HG03135 (cell line): ENCODE data around the gene SCGB1A1.
"Not testable (repeated sequence)": the region's sequence is repeated elsewhere in the genome, so short reads cannot be mapped to it uniquely, and the experiment has no call there.

Experiments used
- ATAC-seq: cut with Tn5 transposase; IDR thresholded peaks from one replicate; pipeline ENCODE4 v1.9.1; 2021; ENCODE audit warnings: mild to moderate bottlenecking, moderate library complexity; ENCODE audit not compliant: unreplicated experiment

The SCGB1A1 gene

DNA sequence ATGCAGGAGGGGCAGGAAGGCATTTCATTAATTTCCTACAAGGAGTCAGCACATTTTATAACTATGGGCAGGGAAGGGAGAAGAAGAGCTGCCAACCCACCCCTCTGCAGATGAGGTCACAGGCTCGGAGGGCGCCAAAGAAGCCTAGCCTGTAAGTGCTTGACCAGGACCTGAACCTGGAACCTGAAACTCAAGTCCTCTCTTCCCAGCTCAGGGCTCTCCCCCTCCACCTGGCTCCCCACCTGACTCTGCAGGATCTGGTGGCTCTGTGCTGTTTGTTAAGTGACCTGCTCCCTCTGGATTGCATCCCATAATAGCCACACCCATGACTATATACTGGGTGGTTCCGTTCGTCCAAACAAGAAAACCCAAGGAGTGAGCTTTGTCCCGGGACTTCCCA lies 27.3 kb downstream of the SCGB1A1 start:
- ATAC-seq: no peak

DNA sequence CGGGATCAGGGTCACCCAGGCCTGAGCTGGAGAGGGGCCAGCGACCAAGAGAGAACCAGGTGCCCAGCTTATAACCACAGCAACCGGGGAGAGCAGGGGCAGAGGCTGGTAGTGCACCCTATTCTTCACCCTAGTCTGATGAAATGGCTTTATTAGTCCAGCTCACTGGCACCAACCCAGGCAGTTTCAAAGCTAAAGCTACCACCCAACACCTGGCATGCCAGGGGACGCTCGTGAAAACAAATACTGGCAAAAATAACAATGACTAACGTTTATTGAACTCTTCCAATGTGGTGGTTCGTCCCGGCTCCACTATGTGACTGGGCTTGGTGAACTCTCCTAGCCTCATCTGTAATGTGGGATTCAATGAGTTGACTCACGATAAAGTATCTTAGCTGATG lies 30.6 kb downstream of the SCGB1A1 start:
- no peak for ATAC-seq

DNA sequence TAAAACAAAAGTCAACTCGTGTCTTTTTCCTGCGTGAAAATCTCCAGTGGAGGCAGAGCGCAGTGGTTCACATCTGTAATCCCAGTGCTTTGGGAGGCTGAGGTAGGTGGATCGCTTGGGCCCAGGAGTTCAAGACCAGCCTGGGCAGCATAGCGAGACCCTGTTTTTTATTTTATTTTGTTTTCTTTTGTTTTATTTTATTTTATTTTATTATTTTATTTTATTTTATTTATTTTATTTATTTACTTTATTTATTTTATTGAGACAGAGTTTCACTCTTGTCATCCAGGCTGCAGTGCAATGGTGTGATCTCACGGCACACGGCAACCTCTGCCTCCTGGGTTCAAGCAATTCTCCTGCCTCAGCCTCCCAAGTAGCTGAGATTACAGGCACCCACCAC lies 31.1 kb downstream of the SCGB1A1 start:
- not testable (repeated sequence) for ATAC-seq

DNA sequence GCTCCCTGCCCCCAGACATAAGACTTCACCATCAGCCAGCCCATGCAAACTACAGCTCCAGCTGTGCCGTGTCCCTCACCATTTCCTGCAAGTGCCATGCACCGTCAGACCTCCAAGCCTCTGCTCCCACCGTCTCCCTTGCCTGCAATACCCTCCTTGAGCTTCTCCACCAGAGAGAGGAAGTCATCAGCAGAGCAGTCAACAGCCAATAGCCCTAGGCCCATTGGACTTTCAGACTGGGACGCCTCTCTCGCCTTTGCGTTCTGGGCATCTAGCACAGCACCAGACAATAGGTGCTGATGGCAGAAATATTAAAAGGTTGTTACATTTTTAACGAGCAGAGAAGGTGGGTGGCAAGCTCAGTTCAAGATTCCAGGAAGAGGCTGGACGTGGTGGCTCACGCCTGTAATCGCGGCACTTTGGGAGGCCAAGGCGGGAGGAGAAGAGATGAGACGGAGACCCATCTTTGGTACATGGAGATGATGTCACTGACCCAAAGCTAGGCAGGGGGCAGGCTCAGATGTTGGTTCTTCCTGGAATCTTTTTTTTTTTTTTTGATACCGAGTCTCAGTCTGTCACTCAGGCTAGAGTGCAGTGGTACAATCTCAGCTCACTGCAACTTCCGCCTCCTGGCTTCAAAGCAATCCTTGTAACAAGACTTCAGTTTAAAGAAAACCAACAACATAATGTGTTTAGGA lies 31.9 kb downstream of the SCGB1A1 start:
- no peak for ATAC-seq

DNA sequence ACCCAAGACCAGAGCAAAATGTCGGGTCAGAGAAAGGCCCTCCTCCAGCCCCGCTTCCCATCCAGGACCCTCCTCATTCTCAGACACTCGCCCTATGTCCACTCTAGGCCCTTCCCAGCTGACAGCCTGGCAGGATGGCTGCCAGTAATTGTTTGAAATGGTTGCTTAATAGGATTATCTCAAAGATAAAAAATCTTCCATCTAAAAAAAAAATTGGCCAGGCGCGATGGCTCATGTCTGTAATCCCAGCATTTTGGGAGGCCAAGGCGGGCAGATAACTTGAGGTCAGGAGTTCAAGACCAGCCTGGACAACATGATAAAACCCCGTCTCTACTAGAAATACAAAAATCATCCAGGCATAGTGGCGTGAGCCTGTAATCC lies 32.4 kb downstream of the SCGB1A1 start:
- no peak for ATAC-seq

DNA sequence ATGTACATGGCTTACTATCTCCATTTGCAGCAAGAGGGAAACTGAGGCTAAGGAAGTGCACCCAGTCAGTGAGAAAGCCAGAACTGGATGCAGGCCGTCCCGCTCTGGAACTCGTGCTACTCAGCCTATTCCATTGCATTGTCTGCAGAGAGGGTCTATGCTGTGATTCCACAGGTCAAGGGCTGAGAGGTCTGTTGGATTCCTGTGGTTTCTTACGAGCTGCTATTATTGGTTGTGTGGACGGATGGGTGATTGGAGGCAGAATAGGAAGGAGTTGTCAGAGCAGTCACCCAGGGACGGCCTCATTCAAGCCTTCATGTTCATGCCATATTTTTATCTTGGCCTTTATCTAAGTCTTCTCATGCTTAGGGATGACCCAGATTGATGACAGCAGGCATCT lies 33.4 kb downstream of the SCGB1A1 start:
- ATAC-seq: no peak

DNA sequence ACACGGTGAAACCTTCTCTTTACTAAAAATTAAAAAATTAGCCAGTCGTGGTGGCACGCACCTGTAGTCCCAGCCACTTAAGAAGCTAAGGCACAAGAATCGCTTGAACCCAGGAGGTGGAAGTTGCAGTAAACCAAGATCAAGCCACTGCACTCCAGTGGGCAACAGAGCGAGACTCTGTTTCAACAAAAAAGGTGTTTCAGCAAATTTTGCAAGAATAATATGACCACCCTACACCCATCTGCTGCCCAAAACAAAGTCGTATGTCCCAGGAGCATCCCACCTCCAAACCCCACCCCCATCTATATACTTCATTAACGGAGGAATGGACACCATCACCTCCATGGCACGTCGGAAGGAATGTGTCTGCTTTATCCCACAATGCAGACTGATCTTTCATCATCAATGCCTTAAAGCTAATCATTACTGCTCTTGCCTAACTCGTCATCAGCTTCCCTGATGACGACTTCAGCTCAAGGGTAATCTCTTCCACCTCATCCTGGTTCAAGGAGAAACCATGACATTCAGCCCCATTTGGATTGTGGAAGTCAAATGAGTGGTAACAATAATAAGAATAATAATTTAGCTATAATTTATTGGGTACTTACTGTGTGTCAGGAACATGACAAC lies 34.1 kb downstream of the SCGB1A1 start:
- ATAC-seq: no peak

DNA sequence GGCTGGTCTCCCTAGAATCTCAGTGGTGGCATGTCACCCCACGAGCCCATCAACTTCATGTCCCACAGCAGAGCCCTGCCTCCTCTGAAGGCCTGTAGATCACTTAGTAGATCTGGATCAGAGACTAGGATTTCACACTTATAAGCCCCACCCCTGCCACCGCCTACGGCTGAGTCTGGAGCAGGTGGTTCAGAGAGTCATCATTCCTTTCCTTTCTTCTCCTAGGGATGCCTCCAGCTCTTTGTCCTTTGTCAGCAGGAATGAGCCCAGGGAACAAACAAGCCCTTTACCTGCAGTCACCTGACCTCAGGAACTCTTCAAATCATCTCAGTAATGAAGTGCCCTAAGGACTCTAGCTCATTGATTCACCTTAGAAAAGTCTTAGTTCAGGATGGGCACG lies 37.8 kb downstream of the SCGB1A1 start:
- ATAC-seq: no peak

DNA sequence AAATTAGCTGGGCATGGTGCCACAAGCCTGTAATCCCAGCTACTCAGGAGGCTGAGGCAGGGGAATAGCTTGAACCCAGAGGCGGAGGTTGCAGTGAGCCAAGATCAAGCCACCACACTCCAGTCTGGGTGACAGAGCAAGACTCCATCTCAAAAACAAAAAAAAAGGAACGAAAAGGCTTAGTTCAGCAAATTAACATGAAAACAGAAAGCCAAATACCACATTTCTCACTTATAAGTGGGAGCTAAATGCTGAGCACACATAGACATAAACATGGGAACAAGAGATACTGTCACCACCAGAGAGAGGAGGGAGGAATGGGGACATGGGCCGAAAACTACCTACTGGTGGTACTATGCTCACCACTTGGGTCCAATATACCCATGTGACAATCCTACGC lies 38.6 kb downstream of the SCGB1A1 start:
- ATAC-seq: no peak

DNA sequence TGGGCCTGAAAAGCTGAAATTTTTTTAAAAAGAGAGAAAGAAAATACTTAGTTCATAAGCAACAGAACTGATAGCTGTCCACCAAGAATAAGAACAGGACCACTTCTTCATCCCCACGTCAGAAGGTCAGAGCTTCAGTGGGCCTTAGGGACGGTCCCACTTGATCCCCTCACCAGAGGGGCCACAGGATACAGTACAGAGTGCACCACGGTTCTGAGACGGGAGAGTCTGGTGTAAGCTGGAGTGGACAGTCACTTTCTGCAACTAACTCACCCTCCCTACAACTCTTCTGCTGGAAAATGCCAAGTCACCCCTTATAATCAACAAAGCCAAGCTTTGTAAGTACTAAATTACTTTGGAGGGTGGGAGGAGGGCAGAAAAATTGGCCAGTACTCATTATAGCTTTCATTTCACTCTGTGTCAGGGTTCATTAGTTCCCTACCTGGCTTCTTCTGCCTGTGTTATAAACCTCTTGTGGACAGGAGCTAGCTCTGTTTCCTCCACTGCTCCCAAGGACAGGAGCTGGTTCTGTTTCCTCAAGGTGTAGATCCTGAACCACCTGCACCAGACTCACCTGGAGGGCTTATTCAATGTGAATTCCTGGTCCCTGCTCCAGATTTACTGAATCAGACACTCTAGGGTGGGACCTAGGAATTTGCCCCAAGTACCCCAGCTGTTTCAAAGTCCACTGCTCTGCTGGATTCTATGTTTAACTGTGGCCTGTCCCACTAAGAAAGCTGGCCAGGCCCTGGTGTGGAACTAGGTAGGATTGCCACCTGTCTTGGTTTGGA lies 39.6 kb downstream of the SCGB1A1 start:
- no peak for ATAC-seq

DNA sequence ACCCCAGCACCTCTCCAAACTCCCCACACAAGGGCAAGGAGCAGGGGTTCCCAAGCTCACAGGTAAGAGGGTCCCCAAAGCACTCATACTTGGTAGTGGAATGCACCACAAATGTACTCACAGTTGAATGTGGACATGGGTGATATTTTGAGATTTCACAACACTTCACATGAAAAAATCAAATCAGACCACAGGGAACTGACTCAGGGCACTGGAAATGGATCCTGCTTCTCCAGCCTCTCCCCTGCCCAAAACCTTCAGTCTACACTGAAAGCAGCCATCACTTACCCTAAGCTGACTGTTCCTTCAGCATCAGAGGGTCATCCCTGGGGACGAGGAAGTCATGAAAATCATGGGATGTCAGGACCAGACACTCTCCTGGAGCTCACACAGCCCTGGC lies 40.2 kb downstream of the SCGB1A1 start:
- ATAC-seq: no peak

DNA sequence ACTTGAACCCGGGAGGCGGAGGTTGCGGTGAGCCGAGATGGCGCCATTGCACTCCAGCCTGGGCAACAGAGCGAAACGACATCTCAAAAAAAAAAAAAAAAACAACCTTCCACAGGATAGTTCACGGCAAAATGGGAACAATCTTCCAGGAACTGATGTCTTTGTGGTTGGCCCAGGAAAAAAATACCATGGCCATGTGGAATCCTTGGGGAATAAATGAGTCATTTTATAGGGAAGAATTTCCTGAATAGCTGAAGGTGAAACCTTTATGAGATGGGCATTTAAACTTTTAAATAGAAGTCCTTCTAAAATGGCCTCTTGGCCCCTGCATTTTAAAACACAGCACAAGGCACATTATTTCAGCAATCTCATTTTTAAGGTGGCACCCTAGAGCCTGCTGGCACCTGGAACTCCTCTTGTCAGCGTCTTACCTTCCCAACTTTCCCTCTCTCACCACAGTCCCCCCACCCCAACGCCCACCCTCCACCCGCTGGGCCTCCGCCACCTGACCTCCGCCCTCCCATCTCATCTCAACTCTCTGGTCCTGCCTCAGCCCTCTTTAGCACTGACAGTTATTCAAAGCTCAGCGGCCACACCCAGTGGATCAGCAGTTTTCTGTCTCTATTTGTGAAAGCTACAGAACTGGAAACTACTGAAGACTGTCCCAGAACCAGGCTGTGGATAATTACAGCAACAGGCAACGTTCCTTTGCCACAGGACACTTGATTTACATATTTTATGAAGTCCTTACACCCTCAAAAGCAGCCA lies 43.1 kb downstream of the SCGB1A1 start:
- no peak for ATAC-seq

DNA sequence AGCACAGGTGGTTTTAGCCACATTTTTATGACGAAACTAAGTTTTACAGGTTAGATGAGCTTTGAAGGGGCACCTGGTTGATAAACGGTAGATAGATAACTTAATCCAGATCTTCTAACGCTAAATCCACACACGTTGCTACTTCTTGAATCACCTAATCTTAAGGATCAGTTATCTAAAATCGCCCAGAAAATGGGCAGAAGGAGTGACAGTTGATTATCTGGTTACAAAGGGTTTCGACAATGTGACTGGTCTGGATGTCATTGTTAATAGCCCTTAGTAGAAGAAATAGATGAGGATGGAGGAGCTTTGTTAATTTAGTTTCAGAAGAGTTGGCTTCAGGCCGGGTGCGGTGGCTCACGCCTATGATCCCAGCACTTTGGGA lies 43.7 kb downstream of the SCGB1A1 start:
- no peak for ATAC-seq

DNA sequence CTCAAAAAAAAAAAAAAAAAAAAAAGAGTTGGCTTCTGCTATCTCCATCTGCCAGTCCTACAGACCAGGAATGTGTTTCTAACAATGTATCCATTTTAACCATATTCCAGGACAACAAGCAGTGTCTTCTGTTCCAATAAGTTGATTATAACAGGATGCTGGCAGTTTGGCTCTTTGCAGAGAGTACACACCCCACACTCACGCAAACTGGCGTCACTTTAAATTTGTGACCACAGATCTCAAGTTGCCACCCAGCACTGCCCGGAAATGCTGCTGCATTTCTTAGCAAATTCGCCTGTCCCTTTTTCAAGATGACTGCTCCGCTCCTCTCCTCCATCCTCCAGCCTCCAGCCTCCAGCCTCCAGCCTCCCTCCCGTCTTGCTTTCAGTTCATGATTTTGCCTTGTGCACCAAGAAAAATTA lies 44.3 kb downstream of the SCGB1A1 start:
- no peak for ATAC-seq

DNA sequence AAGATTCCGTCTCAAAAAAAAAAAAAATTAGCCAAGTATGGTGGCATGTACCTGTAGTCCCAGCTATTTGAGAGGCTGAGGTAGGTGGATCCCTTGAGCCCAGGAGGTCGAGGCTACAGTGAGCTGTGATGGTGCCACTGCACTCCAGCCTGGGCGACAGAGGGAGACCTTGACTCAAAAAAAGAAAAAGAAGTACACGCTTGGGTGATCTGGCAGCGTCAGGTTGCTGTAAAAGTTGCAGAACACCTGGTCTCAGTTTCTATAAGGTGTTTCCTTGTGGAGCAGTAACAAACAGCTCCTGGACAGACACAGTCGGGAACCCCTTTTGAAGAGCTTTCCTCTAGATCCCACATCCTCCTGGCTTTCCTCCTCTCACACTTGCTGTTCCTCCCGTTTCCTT lies 45.8 kb downstream of the SCGB1A1 start:
- no peak for ATAC-seq

DNA sequence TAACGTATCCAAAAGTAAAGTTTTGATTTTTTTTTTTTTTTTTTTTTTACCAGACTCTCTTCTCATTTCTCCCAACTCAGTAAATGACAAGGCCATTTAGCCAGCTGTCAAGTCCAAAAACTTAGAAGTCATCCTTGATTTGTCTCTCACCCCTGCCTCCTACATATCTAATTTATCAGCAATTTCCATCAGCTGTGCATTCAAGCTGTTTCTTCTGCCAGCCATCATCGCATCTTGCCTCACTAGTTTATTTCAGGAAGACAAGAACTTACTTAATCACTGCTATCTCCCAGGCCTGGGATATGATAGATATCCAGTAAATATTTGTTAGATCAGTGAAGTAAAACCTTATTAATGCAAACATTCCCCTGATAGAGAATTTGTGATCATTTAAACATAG lies 47.6 kb downstream of the SCGB1A1 start:
- no peak for ATAC-seq

DNA sequence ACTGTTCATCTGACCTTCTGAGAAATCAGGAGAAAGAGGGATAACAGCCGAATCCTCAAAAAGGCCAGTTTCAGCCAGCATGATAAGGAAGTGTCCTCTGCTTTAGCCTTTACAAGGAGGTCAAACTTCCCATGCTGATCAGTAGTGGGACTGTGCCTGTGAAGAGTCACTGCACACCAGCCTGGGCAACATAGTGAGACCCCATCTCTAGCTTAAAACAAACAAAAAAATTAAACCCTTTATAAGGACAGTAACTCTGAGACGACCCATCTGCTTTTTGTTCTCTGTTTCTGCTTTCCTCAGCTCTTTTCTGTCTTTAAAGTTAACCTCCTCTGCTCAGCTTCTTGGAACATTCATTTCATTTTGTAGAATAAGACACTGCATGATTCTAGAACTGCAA lies 49.7 kb downstream of the SCGB1A1 start:
- no peak for ATAC-seq

DNA sequence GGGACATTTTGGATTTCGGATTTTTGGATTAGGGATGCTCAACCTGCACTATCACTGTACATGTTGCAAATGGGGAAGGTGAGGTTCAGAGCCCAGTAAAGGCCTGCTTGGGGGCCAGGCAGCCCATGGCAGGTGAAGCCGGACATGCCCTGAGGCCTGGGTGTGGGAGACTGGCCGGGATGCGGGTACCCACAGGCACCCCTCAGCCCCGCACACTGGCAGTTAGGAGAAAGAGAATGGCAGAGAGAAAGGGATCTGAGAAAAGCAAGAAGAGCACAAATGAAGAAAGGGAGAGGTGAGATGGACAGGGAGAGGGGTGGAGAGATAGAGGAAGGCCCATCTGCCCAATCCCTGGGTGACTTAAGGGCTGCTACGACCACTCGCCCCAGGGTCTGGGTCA lies 52.8 kb downstream of the SCGB1A1 start:
- ATAC-seq: no peak

DNA sequence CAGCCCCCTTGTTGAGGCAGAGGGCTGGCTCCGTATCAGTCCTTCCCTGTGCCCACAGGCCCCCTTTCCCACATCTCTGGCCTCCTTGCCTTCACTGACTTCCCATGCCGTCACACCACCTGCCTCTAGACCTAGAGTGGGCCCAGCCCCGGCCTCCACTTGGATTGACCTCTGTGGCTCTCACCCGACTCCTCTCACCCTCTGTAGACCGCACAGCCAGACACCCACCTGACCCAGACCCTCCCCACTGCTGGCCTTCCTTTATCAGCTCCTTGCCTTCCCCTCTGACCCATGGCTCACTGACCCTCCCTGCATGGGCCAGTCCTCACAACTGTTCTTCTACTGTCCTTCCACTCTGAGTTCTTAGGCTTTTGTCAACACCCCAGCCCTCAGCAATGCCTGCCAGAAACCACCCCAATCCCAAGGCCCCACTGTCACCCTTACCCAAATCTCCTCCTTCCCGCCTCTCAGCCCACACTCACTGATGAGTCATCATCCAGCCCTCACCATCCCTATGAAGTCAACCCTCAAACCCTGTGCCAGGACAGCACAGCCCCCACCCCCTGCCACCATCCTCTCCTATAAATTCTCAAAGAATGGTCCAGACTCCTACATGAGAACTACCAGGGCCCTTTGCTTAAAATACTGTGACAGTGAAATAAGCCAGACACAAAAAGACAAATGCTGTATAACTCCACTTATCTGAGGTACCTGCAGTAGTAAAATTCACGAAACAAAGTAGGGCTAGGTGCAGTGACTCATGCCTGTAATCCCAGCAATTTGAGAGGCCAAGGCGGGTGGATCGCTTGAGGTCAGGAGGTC lies 53.4 kb downstream of the SCGB1A1 start:
- ATAC-seq: no peak
